ENCODE measurements around the gene CAMTA1.
"Not testable (repeated sequence)": the region's sequence is repeated elsewhere in the genome, so short reads cannot be mapped to it uniquely, and the experiment has no call there.

The CAMTA1 gene

DNA sequence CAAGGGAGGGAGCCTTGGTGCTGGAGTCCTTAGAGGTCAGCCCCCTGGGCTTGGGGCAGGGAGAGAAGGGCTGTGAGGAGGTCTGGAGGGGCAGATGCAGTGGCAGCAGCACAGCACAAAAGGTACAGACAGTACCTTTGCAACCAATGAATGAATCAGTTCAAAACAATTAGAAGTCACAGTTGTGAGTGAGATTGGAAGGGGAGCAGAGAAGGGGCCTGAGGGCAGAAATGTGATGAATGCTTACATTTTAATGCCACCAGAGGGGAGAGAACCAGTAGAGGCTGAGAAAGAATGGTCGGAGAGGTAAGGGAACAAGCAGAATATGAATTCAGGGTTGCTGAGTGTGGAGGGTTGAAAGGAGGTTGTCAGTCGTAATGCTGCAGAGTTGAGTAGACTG is 24.2 kb downstream of the CAMTA1 start:
- peaks cover 8% of the 10 kb centered on the region for H3K4me1 ChIP-seq (ENCODE audit: low read length)
- no peaks in the 10 kb centered on the region for H3K9me3 ChIP-seq (replicated peaks; ENCODE audit: insufficient read depth, low read length)
- H3K27me3 ChIP-seq (replicated peaks; ENCODE audit: insufficient read depth, low read length): no peaks in the 10 kb centered on the region
- no peak overlapping the region for H3K9ac ChIP-seq (ENCODE audit: low read length)
- no peak for DNase-seq
- H3K79me2 ChIP-seq (ENCODE audit: low read length): peaks cover 93% of the 10 kb centered on the region
- peaks cover 5% of the 10 kb centered on the region; the same call in 1 of the 2 replicates for H4K20me1 ChIP-seq (ENCODE audit: insufficient read depth, low read length)
- no peak overlapping the region for H3K4me3 ChIP-seq (ENCODE audit: low read length)
- no peak overlapping the region for H3K27ac ChIP-seq (ENCODE audit: low read length)
- H3K9me2 ChIP-seq (replicated peaks; ENCODE audit: insufficient read depth, low read length): no peaks in the 10 kb centered on the region
- TF ChIP-seq, protein P1, sequence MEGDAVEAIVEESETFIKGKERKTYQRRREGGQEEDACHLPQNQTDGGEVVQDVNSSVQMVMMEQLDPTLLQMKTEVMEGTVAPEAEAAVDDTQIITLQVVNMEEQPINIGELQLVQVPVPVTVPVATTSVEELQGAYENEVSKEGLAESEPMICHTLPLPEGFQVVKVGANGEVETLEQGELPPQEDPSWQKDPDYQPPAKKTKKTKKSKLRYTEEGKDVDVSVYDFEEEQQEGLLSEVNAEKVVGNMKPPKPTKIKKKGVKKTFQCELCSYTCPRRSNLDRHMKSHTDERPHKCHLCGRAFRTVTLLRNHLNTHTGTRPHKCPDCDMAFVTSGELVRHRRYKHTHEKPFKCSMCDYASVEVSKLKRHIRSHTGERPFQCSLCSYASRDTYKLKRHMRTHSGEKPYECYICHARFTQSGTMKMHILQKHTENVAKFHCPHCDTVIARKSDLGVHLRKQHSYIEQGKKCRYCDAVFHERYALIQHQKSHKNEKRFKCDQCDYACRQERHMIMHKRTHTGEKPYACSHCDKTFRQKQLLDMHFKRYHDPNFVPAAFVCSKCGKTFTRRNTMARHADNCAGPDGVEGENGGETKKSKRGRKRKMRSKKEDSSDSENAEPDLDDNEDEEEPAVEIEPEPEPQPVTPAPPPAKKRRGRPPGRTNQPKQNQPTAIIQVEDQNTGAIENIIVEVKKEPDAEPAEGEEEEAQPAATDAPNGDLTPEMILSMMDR (IDR thresholded peaks at IDR 0.05; ENCODE audit: low read length): no peak
- H3K36me3 ChIP-seq (replicated peaks; ENCODE audit: insufficient read depth, low read length): no peaks in the 10 kb centered on the region
- H2AFZ ChIP-seq (ENCODE audit: low read length): no peak overlapping the region
- no peaks in the 10 kb centered on the region for H3F3A ChIP-seq (ENCODE audit: insufficient read depth, low read length)
- no peak overlapping the region for H3K4me2 ChIP-seq (ENCODE audit: low read depth, low read length)

DNA sequence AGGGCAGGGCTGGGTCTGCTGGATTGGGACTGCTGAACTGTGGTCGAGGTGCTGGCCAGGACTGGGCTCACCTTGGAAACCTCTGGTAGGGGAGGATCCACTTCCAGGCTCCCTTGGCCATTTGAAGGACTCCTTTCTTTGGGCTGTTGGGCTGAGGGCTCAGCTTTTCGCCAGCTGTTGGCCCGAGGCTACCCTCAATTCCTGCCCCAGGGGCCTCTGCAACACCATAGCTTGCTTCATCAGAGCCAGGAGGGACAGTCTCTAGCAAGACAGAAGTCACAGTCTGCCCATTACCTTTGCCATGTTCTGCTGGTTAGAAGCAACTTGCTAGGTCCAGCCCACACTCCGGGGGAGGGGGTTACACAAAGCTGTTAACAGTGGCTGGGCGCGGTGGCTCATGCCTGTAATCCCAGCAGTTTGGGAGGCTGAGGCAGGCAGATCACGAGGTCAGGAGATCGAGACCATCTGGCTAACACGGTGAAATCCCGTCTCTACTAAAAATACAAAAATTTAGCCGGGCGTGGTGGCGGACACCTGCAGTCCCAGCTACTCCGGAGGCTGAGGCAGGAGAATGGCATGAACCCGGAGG is 25.0 kb downstream of the CAMTA1 start:
- H3K27me3 ChIP-seq (replicated peaks; ENCODE audit: insufficient read depth, low read length); H3K27ac ChIP-seq (ENCODE audit: low read length); H3F3A ChIP-seq (ENCODE audit: insufficient read depth, low read length); DNase-seq; H3K4me1 ChIP-seq (ENCODE audit: low read length); H3K36me3 ChIP-seq (replicated peaks; ENCODE audit: insufficient read depth, low read length); H4K20me1 ChIP-seq (ENCODE audit: insufficient read depth, low read length); H3K9me3 ChIP-seq (replicated peaks; ENCODE audit: insufficient read depth, low read length); H2AFZ ChIP-seq (ENCODE audit: low read length); H3K9ac ChIP-seq (ENCODE audit: low read length); H3K4me3 ChIP-seq (ENCODE audit: low read length); H3K9me2 ChIP-seq (replicated peaks; ENCODE audit: insufficient read depth, low read length); H3K4me2 ChIP-seq (ENCODE audit: low read depth, low read length): not testable (repeated sequence)
- H3K79me2 ChIP-seq (ENCODE audit: low read length): peaks cover 95% of the 10 kb centered on the region

DNA sequence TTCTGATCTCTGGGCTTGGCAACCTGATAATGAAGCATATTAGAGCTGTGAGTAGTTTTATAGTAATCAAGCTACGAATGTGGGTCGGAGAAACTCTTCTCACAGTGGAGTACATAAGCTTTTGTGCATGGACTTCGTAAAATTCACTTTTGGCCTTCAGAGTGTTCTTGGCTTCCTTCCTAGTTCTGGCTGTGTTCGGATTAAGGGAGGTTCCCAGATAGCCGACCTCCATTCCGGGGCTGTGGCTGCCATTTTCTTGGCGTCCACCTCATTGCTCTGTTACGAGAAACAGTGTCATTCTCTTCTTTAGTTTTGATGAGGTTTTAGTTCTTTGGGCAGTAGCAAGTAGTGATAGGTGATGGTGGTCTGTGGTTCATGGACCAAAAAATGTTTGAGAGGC is 26.3 kb downstream of the CAMTA1 start:
- Histone ChIP-seq H4K20me1 (ENCODE audit: insufficient read depth, low read length) (peaks cover 5% of the 10 kb centered on the region; the same call in 1 of the 2 replicates), H3K4me2 (ENCODE audit: low read depth, low read length) (no peak overlapping the region), H3K4me1 (ENCODE audit: low read length) (no peaks in the 10 kb centered on the region)

DNA sequence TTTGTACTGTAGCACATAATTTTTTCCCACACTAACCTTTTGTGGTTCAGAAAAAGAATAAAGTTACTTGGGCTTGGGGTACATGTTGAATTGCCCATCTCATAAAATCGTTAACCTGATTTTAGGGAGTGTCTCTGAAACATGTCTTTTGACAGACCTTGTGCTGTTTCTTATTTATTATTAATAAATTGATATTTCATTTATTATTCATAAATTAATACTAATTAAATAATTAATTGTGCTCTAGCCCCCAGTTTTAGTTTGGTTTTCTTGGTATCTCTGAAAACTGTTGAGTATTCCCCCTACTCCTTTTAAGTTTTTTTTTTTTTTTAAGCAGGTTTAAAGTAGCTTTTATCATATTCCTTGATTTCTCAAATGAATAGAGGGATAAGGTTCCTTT is 27.9 kb downstream of the CAMTA1 start:
- DNase-seq: no peak
- TF ChIP-seq EZH2phosphoT487 (IDR thresholded peaks at IDR 0.05; ENCODE audit: low read length) (no peak), EZH2 (optimal IDR thresholded peaks at IDR 0.05; ENCODE audit: low read depth, low read length) (no peak)
- TF ChIP-seq, protein P1 (IDR thresholded peaks at IDR 0.05; ENCODE audit: low read length): no peak
- H3K79me2 ChIP-seq (ENCODE audit: low read length): peaks cover 95% of the 10 kb centered on the region

More for the DNA sequence above, 26.3 kb downstream of the CAMTA1 start:
- TF ChIP-seq EZH2 (optimal IDR thresholded peaks at IDR 0.05; ENCODE audit: low read depth, low read length) (no peak), EZH2phosphoT487 (IDR thresholded peaks at IDR 0.05; ENCODE audit: low read length) (no peak)
- TF ChIP-seq, protein P1 (IDR thresholded peaks at IDR 0.05; ENCODE audit: low read length): no peak
- DNase-seq: no peak
- Histone ChIP-seq H3K36me3 (replicated peaks; ENCODE audit: insufficient read depth, low read length) (no peaks in the 10 kb centered on the region), H3K79me2 (ENCODE audit: low read length) (peaks cover 95% of the 10 kb centered on the region), H3K9me3 (replicated peaks; ENCODE audit: insufficient read depth, low read length) (no peaks in the 10 kb centered on the region), H3K9me2 (replicated peaks; ENCODE audit: insufficient read depth, low read length) (no peaks in the 10 kb centered on the region), H3K4me3 (ENCODE audit: low read length) (no peak overlapping the region), H3K9ac (ENCODE audit: low read length) (no peak overlapping the region), H3K27me3 (replicated peaks; ENCODE audit: insufficient read depth, low read length) (no peaks in the 10 kb centered on the region), H3K27ac (ENCODE audit: low read length) (no peak overlapping the region), H2AFZ (ENCODE audit: low read length) (no peak overlapping the region), H3F3A (ENCODE audit: insufficient read depth, low read length) (no peaks in the 10 kb centered on the region)

More for the DNA sequence above, 27.9 kb downstream of the CAMTA1 start:
- no peaks in the 10 kb centered on the region for H3K4me1 ChIP-seq (ENCODE audit: low read length)
- H2AFZ ChIP-seq (ENCODE audit: low read length): no peak overlapping the region
- peaks cover 5% of the 10 kb centered on the region; the same call in 1 of the 2 replicates for H4K20me1 ChIP-seq (ENCODE audit: insufficient read depth, low read length)
- no peaks in the 10 kb centered on the region for H3K27me3 ChIP-seq (replicated peaks; ENCODE audit: insufficient read depth, low read length)
- no peak overlapping the region for H3K4me2 ChIP-seq (ENCODE audit: low read depth, low read length)
- H3K4me3 ChIP-seq (ENCODE audit: low read length): no peak overlapping the region
- no peak overlapping the region for H3K9ac ChIP-seq (ENCODE audit: low read length)
- no peaks in the 10 kb centered on the region for H3K36me3 ChIP-seq (replicated peaks; ENCODE audit: insufficient read depth, low read length)
- no peaks in the 10 kb centered on the region for H3K9me3 ChIP-seq (replicated peaks; ENCODE audit: insufficient read depth, low read length)
- no peaks in the 10 kb centered on the region for H3K9me2 ChIP-seq (replicated peaks; ENCODE audit: insufficient read depth, low read length)
- no peaks in the 10 kb centered on the region for H3F3A ChIP-seq (ENCODE audit: insufficient read depth, low read length)
- H3K27ac ChIP-seq (ENCODE audit: low read length): no peak overlapping the region
